Left forelimb (tissue), 1 donor: ENCODE results near the gene CNOT8.
"Not testable (repeated sequence)": the region's sequence is repeated elsewhere in the genome, so short reads cannot be mapped to it uniquely, and the experiment has no call there.

Source experiments
- DNase-seq: peaks from one replicate; pipeline ENCODE4 v3.0.0-alpha.2; 2018; ENCODE audit warnings: low spot score

Gene CNOT8

DNA sequence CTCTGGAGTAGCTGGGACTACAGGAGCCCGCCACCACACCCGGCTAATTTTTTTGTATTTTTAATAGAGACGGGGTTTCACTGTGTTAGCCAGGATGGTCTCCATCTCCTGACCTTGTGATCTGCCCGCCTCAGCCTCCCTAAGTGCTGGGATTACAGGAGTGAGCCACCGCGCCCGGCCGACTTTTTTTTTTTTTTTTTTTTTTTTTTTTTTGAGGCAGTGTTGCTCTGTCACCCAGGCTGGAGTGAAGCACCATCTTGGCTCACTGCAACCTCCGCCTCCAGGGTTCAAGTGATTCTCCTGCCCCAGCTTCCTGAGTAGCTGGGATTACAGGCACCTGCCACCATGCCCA lies 22.8 kb upstream of the CNOT8 start:
- not testable (repeated sequence) for DNase-seq

DNA sequence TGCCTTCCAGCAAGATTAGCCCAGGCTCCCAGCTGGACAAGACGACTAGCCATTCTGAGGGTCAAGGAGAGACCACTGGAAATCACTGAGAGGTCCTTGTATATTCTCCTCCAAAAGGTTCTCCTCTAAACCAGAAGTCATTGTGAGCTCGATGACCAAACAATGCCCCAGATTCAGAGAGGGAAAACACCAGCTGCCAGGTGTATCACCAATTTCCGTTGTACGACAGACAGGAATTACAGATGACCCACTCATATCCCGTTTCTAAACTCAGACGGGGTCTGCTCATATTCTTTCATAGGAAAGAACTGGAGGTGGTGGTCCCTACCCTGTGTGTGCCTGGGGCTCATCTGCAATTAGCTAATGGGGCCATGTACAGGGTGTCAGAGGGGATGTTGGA lies 22.2 kb upstream of the CNOT8 start:
- no peak for DNase-seq

DNA sequence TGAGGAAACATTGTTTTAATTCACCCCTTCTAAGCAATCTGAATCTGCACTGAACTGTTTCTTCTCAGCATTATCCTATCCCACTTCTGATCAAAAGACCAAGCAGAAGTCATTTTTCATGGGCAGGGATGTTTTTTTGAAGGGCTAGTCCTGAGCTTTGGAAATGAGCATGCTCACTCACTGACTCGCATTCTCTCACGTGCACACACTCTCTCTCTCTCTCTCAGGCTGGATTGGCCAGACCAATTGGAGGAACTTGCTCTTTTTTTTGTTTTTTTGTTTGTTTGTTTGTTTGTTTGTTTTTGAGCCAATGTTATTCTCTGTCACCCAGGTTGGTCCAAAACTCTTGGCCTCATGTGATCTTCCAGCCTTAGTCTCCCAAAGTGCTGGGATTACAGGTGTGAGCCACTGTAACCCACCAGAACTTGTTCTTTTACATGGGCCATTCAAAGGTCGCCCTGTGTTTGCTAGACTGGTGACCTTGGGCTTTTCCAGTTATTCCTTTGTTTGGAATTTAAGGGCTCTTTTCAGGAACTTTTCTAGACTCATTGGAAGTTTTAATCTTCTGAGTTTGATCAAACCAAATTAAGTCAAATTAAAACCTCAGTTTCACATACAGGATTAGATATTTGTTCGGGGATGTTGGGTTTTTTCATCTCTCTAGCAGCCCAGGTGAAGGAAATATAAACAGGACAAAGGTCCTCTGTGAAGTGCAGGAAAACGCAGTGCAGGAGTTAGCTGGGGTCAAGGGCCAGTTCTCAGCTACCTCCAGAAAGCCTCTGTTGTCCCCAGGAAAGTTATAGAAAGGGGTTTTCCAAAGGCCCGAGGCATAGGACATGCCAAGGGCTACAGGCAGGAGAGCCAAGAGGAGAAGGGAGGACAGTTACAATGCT lies 21.2 kb upstream of the CNOT8 start:
- no peak for DNase-seq

DNA sequence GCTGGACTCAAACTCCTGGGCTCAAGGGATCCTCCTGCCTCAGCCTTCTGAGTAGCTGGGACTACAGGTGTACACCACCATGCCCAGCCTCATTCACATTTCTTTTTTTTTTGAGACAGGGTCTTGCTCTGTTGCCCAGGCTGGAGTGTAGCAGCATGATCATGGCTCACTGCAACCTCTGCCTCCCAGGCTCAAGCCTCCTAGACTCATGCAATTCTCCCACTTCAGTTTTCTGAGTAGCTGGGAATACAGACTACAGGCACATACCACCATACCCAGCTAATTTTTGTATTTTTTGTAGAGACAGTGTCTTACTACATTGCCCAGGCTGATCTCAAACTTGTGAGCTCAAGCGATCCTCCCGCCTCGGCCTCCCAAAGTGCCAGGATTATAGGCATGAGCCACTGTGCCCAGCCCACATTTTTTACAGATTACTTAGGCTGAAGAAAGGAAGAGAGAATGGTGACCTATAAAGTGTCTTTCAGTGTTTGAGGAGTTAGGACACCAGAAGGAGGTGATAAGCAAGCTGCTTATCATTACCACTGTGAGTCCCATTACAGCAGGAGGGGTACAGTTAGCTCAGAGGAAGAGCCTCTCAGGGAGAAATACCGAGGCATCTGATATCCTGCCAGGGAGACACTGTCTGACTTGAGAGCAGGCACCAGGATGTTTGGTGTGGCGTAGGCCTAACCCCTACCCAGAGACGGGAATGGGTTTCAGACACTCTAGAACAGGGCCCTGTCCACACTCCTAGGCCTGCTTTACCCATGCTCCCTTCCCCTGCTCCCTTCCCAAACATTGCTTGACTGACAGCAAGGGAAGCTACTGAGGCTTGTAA lies 17.8 kb upstream of the CNOT8 start:
- no peak for DNase-seq

DNA sequence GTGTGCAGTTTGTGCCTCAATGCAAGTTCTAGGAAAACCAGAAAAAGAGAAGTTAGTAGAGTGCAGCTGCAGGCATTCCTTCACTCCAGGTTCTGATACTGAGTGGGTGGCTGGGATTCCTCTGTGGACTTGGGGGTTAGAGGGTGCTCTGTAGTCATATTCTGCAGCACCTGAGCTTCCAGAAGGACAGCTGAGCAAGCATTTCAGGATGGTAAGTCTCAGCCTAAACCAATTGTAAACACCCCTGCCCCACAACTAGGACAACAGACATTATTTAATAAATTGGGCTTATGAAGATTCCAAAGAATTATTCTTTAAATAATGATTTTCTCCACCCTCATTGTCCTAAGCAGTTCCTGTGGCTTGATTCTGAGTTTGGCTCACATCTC lies 17.2 kb upstream of the CNOT8 start:
- no peak for DNase-seq

DNA sequence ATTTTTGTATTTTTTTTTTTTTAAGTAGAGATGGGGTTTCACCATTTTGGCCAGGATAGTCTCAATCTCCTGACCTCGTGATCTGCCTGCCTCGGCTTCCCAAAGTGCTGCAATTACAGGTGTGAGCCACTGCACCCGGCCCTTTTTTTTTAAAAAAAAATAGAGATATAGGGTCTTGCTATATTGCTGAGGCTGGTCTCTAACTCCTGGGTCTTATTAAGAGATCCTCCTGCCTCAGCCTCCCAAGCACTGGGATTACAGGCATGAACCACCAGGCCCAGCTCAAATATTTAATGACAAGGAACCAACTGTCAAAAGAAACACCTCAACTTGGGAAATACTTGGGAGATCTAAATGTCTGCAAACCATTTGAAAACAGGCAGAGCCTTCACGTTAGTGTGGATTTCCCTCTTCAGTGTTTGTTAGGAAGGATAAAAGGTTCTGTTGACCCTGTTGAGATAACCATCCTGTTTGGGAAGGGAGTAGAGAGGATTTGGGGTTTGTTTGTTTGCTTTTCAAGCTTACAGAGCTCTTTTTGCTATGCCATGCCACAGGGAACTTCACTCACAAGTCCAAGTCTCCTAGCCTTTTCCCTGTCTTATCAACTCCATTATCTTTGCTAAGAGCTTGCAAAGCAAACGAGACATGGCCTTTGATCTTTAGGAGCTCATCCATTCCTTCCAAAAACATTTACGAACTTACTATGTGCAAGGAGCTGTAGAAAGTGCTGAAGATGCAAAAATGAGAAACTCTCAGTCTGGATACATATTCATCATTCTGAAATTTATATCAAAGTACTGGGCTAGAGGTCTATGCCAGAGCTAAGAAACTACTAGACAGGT lies 15.5 kb upstream of the CNOT8 start:
- DNase-seq, result no peak

DNA sequence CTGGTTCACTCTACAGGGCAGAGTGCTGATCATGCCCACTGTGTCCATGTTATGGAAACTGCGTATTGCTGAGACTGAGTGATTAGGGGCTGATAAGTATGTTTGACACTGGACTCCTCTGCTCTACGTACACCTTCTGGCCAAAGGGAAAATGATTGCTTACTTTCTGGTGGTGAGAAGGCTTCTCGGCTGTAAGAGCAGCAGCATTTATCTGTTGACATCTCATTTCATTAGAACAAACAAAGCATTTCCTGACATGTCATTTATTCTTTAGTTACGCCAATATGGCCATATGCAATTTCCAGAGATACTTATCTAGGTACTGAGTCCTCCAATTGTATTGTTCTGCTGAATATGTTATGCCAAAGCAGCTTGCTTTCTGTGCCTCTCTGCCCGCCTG lies 13.6 kb upstream of the CNOT8 start:
- no peak for DNase-seq

DNA sequence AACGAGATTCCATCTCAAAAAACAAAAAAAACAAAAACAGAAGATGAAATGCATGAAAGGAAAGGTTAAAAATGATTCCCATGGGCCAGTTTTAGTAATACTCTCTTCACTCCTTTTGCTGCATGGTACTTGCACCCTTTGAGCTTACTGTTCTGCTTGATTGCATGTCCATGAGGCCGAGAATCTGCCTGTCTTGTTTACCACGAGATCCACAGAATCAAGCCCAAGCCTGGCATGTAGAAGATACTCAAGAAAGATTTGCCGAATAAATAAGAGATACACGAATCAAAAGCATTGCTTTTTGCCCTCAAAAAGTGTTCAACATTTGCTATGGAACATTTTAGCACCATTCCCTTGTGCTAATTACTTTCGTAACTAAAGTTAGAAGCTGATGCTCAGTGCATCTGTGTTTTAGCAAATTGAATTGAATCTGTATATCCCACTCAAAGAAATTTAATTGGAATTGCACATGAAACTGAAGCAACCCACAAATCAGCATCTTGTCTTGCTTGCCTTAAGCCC lies 9.1 kb upstream of the CNOT8 start:
- DNase-seq, result no peak

DNA sequence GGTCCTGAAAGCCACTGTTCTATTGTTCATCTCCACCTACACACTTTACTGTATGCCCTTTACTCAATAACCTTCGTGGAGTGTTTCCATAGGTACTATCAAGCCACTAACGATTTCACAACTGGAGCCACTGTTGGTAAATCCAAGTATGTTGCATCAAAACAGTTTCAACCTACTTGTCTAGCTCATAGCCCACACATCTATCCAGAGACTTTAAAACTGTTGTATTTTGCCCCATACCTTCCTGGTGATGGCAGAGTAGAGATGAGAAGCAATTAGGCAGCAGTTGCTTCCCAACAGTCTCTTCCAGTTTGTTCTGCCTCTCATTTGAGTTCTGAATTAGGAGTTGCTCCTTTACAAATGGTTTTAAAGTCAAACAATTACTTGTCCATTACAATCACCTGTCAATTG lies 8.6 kb upstream of the CNOT8 start:
- no peak for DNase-seq

DNA sequence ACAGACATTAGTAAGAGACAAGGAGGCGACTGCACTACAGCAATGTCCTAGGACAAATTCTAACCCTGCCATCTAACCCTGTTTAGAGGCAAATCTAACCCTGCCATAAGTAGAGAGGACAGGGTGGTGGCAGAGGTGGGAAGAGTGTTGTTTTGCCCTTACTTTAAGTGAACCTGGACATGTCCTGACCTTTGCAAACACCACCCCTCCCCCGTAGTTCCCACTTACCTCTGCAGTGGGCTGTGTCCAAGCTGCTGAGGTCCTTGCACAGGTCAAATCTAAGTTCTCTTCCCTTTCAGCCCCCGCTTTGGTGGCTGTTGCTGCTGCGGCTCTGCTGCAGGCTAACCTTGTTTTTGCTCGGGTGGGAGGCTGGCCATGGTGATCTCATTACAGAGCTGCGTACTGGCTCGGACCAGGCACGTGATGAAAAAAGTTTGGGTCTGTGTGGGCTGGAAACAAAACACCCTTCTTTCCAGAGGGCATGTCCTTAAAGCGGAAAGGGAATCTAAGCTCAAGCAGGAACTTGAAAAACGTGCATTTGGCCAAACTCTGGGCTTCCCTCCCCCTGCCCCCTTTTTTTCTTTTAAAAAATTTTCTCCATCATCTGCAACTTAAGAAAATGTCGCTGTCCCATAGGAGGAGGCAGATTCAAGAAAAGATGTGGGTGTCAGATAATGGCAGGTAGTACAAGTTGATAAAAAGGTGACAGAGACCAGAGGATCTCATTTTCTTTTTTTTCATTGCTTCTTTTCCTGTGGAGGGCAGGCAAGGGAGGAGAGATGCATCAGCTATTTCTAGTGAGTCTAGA lies 8.0 kb upstream of the CNOT8 start, which contains the start of gene FAXDC2:
Gene FAXDC2 (minus strand): TSS at position 349 of the 808 bp plus-strand sequence. CDS start 12,425 bp downstream, outside the sequence.
- peak; percentile 83 for DNase-seq

DNA sequence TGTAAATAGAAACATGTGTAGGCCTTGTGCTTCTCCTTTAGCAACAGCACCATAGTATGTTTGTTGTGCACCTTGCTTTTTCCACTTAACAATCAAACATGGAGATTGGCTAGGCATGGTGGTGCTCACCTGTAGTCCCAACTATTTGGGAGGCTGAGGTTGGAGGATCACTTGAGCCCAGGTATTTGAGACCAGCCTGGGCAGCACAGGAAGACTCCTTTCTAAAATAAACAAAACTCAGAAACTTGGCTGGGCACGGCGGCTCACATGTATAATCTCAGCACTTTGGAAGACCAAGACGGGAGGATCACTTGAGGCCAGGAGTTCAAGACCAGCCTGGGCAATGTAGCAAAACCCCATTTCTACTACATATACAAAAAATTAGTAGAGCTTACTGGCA lies 7.1 kb upstream of the CNOT8 start:
- no peak for DNase-seq

DNA sequence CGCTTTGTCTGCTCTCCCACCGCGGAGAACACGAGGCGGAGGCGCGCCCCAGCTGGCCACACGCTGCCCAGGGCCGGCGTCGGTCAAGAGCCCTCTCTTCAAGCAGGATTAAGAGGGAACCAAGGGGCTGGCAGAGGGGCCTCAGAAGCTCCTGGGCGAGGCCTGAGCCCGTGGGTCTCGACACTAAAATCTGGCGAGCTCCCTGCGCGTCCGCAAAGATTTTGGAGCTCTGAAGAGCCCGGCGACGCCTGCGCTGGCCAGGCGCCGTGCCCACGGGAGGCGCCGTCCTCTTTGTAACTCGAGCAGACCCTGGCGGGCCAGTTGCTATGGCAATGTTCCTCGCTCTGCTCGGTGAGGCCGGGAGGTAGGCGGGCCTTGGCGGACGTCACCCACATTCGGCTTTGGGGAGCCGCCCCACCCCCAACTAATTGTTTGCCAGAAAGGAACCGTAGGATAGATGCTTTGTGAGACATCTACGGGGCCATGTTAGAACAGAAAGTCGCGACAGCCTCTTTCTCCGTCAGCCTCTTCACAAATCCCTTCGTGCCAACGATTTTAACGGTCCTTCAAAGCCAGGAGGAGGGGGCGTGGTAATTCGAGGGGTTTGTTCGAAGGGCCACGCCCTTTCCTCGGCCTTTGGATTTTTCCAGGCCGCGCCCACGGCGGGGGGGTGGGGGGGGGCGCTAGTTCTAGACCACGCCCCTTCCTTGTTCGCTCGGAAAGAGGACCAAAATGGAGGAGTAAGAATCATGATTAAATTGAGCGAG lies 714 bp upstream of the CNOT8 start:
- DNase-seq, result peak; percentile 98

DNA sequence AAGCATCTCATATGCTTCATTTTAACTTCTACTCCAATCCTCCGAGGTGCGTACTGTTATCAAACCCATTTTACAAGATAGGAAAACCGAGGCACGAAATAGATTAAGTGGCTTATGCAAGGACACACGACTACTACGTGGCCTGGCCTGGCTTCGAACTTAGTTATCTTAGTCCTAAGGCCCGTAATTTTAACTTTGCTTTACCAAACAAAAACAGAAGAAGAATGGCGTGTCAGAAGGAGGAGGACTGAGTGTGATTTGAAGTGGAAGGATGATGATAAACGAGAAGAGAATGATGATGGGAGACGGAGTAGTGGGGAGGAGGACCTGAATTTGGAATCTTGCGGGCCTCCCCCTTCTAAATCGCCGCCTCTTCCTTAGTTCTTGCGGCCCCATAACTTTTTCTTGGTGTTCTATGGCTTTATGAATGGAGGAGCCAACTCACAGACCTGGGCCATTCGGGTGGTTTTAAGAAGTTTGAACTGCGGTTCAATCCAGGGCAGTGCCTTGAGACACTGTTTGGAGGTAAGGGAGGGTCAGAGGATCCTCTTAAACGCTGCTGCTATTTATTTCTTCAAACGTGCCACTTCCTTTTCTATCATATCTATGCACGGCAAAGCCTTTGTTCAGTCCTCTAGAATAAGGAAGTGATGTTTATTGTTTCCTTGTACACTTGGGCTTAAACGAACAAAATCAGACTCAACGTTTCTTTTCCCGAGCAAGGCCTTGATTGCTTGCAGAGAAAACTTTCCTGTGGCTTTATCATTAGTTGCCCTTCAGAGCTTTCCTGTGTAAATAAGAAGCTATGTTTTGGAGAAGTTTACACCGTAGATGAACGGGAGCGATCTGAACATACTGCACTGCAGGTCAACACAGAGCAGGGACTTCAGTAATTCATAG lies 795 bp downstream of the CNOT8 start:
- no peak for DNase-seq

DNA sequence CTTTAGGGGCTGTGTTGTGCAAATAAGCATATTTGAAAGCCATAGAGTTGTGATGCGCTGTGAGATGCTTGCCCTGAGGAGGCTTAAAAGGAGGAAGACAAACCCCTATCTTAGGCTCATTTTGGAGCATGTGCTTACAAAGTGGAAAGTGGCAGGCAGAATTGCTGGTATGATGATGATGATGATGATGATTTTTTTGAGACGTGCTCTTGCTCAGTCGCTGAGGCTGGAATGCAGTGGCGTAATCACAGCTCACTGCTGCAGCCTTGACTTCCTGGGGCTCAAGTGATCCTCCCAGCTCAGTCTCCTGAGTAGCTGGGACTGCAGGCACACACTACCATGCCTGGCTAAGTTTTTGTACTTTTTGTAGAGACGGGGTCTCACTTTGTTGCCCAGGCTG lies 1.7 kb downstream of the CNOT8 start:
- DNase-seq, result no peak

DNA sequence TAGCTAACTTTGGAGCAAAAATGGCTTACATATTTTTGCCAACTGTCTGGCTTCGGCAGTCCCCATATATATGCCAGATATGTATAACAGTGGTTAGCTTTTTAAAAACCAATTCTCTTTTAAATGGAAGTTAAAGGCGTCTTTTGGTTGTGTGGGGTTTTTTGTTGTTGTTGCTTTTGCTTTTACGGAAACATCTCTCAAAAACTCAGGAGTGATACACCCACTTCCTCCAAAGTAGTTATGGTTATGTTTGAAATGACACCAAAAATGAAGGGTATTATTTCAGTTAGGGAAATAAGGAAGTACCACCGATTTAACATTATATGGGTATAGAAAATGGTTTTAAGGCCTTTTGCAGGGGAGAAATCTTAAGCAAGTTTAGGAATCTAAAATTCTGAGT lies 2.3 kb downstream of the CNOT8 start:
- no peak for DNase-seq

DNA sequence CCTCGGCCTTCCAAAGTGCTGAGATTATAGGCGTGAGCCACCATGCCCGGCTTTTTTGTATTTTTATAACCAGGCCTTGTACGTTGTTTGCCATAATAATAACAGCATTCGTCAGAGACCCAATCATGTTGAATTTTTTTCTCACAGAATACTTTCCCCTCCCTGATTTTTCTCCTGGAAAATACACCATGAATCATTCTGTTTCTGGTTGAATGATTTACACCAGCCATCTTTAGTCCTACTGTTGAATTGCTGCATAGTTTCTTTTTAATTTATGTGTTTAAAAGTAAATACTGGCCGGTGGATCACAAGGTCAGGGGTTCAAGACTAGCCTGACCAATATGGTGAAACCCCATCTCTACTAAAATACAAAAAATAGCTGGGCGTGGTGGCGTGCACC lies 3.5 kb downstream of the CNOT8 start:
- no peak for DNase-seq

DNA sequence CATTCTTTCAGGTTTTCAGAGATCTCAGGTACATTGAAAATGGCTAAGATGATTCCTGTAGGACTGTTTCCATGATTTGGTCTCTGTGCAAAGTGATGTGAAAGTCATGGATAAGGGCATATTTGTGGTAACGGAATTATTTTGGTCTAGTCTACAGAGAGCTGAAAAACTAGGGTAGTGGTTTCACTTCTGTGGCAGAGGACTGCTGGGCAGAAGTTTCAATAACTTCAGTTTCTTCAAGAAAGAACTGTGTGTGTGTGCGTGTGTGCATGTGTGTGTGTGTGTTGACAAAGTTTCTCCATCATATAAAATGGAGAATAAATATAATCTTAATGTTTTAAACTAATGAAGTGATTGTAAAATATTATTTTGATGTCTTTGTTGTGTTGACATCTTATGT lies 4.3 kb downstream of the CNOT8 start:
- no peak for DNase-seq

DNA sequence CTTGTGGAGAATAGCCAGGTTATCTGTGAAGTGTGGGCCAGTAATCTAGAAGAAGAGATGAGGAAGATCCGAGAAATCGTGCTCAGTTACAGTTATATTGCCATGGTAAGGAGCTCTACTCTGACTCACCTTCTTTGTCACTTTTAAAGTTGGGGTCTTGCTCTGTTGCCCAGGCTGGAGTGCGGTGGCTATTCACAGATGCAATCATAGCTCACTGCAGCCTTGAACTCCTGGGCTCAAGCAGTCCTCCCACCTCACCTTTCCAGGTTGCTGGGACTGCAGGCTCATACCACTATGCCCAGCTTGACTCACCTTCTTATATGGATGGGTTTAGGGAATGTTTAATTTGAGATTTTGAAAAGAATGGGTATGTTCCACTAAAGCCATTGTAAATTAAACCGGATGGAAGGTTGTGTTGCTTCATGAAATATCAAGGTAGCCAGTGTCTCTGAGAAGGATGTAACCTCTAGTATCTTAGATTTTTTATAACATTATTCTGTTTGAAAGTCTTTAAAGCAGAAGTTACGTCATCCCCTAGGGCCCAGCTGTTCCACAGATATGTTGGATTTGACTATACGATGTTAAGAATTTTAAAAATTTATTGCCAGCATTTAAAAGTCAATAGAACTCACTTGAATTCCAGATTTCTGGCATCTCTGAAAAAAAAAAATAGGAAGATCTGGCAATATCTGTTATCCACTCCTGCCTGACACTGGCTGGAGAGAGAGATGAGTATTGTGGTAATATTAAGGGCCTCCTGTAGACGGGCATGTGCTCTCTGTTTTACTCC lies 5.1 kb downstream of the CNOT8 start:
- DNase-seq, result no peak
